ENCODE measurements around the gene DOCK11. TPM values are rescaled to one million over a fixed set of nuclear protein-coding genes. Genes with fewer than 3 reads are reported as not detected.

Gene DOCK11
- total and polyA plus RNA-seq, 2 of the 4 experiments (the other 2 are of a cell fraction), result 3.9 to 13.1 TPM

GRCh38 chrX:118706681-118707080 lies 211.1 kb downstream of the DOCK11 start:
- ChIA-PET POLR2A (ENCODE audit: unreplicated experiment) (no interaction called here), CTCF (no interaction called here)
- Histone ChIP-seq H3K27ac (ENCODE audit: insufficient read depth, low read length) (no peak overlapping the region), H4K91ac (ENCODE audit: insufficient read depth, low read depth, low read length) (no peak overlapping the region), H2AK5ac (ENCODE audit: low read depth, low read length) (no peak overlapping the region), H3K4me3 (ENCODE audit: insufficient read depth, low read depth, low read length) (no peak overlapping the region), H4K20me1 (ENCODE audit: insufficient read depth, low read length) (no peaks in the 10 kb centered on the region), H3K36me3 (ENCODE audit: control insufficient read depth, insufficient read depth, low read length) (no peaks in the 10 kb centered on the region), H3K9ac (ENCODE audit: low read depth, low read length) (no peak overlapping the region), H2BK5ac (ENCODE audit: low read depth, low read length, poor library complexity, severe bottlenecking) (no peak overlapping the region), H3K18ac (ENCODE audit: low read depth, low read length) (no peak overlapping the region), H3K79me1 (ENCODE audit: low read depth in 1 of 2, low read length in 2 of 2) (no peaks in the 10 kb centered on the region), H4K5ac (ENCODE audit: low read depth, low read length) (no peak overlapping the region), H3K14ac (replicated peaks; ENCODE audit: low read depth, low read length) (no peak overlapping the region), H3K4me1 (ENCODE audit: control insufficient read depth, insufficient read depth, low read length) (no peaks in the 10 kb centered on the region), H2AFZ (replicated peaks; ENCODE audit: low read length, poor library complexity) (no peak overlapping the region), H2BK15ac (ENCODE audit: low read depth, low read length) (no peak overlapping the region), H3K9me1 (ENCODE audit: insufficient read depth, low read length) (no peaks in the 10 kb centered on the region), H3K4me2 (ENCODE audit: low read depth, low read length) (no peak overlapping the region), H3K27me3 (ENCODE audit: control insufficient read depth, insufficient read depth, low read length) (no peaks in the 10 kb centered on the region; the same call in 1 of the 2 replicates), H4K8ac (ENCODE audit: low read depth in 2 of 2, low read length in 2 of 2) (no peak overlapping the region), H3K9me3 (ENCODE audit: control insufficient read depth, insufficient read depth, low read length) (no peaks in the 10 kb centered on the region), H2AK9ac (replicated peaks; ENCODE audit: low read depth, low read length, poor library complexity) (no peak overlapping the region), H2BK20ac (ENCODE audit: low read depth, low read length) (no peak overlapping the region), H3K4ac (ENCODE audit: low read depth, low read length) (no peak overlapping the region), H2BK120ac (ENCODE audit: low read depth, low read length) (no peak overlapping the region), H3K56ac (ENCODE audit: extremely low read depth, insufficient read depth, low read length) (no peak overlapping the region), H3K23ac (ENCODE audit: low read depth, low read length) (no peak overlapping the region)
- DNase-seq (no peak), ATAC-seq (ENCODE audit: low read depth) (no peak)
- TF ChIP-seq FOS (IDR thresholded peaks at IDR 0.05; ENCODE audit: low read depth, low read length) (no peak), MAFK (IDR thresholded peaks at IDR 0.05; ENCODE audit: low read depth, low read length) (no peak), RFX5 (IDR thresholded peaks at IDR 0.05; ENCODE audit: low read depth, low read length) (no peak), RAD21 (IDR thresholded peaks at IDR 0.05; ENCODE audit: low read length) (no peak), BHLHE40 (IDR thresholded peaks at IDR 0.05; ENCODE audit: low read depth, low read length) (no peak), CEBPB (IDR thresholded peaks at IDR 0.05; ENCODE audit: low read depth, low read length) (no peak), USF2 (IDR thresholded peaks at IDR 0.05; ENCODE audit: low read depth, low read length) (no peak), MXI1 (IDR thresholded peaks at IDR 0.05; ENCODE audit: borderline replicate concordance, low read depth, low read length) (no peak), SMC3 (IDR thresholded peaks at IDR 0.05; ENCODE audit: low read depth, low read length) (no peak), NFE2L2 (IDR thresholded peaks at IDR 0.05; ENCODE audit: low read depth, low read length) (no peak), CHD1 (IDR thresholded peaks at IDR 0.05; ENCODE audit: low read depth, low read length) (no peak)
- TF ChIP-seq, protein P1, sequence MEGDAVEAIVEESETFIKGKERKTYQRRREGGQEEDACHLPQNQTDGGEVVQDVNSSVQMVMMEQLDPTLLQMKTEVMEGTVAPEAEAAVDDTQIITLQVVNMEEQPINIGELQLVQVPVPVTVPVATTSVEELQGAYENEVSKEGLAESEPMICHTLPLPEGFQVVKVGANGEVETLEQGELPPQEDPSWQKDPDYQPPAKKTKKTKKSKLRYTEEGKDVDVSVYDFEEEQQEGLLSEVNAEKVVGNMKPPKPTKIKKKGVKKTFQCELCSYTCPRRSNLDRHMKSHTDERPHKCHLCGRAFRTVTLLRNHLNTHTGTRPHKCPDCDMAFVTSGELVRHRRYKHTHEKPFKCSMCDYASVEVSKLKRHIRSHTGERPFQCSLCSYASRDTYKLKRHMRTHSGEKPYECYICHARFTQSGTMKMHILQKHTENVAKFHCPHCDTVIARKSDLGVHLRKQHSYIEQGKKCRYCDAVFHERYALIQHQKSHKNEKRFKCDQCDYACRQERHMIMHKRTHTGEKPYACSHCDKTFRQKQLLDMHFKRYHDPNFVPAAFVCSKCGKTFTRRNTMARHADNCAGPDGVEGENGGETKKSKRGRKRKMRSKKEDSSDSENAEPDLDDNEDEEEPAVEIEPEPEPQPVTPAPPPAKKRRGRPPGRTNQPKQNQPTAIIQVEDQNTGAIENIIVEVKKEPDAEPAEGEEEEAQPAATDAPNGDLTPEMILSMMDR (conservative IDR thresholded peaks at IDR 0.05; ENCODE audit: low read depth, low read length), result no peak
- WGBS, 2 experiments (ENCODE audit: extremely low coverage in 2 of 2, insufficient read length in 1 of 2), result 67% methylated on average over 1 of the region's 4 CpGs; no CpG with 5 or more reads in 1 of the 2 experiments
- dilution Hi-C loops (cut with HindIII; ENCODE audit: low sequenced_read_pairs, unreplicated experiment), result no loop called here
- intact Hi-C loops (cut with micrococcal nuclease), result no loop called here
- no TSS peak for BruUV-seq (replicated peaks)
- in situ Hi-C loops (cut with MboI; ENCODE audit: low sequenced_read_pairs), result no loop called here
